VCaP (cell line): ENCODE results near the gene RNLS.

ENCODE experiments used
- H3K27ac ChIP-seq: fragments of 450-650 bp; 2 replicates; pipeline ENCODE4 v1.5.1; 2017
- TF ChIP-seq, protein P1 (sequence below): fragments of 450-650 bp; conservative IDR thresholded peaks from 2 replicates; pipeline ENCODE4 v1.5.1; 2017; ENCODE audit warnings: mild to moderate bottlenecking, moderate library complexity

Gene RNLS

GRCh38 chr10:88450201-88450600 lies 132.9 kb downstream of the RNLS start:
- TF ChIP-seq, protein P1, sequence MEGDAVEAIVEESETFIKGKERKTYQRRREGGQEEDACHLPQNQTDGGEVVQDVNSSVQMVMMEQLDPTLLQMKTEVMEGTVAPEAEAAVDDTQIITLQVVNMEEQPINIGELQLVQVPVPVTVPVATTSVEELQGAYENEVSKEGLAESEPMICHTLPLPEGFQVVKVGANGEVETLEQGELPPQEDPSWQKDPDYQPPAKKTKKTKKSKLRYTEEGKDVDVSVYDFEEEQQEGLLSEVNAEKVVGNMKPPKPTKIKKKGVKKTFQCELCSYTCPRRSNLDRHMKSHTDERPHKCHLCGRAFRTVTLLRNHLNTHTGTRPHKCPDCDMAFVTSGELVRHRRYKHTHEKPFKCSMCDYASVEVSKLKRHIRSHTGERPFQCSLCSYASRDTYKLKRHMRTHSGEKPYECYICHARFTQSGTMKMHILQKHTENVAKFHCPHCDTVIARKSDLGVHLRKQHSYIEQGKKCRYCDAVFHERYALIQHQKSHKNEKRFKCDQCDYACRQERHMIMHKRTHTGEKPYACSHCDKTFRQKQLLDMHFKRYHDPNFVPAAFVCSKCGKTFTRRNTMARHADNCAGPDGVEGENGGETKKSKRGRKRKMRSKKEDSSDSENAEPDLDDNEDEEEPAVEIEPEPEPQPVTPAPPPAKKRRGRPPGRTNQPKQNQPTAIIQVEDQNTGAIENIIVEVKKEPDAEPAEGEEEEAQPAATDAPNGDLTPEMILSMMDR: no peak
- no peak overlapping the region for H3K27ac ChIP-seq

DNA sequence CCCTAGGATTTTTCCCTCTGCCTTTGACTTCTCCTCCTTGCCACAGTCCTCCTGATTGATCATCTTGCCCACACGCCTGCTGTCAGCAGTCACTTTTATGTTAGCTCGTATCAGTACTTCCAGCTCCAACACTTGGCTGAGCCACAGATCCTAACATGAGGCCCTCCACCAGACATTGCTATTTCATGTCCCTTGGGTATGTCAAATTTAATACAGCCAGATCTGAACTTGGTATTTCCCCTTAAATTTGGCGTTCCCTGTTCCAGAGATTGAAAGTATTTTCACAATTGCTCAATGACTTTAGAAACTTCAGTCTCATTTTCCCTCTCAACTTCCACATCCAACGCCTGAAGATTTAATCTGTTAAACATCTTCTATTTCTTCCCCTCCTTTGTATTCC lies 140.4 kb downstream of the RNLS start:
- TF ChIP-seq, protein P1: no peak
- no peak overlapping the region for H3K27ac ChIP-seq

DNA sequence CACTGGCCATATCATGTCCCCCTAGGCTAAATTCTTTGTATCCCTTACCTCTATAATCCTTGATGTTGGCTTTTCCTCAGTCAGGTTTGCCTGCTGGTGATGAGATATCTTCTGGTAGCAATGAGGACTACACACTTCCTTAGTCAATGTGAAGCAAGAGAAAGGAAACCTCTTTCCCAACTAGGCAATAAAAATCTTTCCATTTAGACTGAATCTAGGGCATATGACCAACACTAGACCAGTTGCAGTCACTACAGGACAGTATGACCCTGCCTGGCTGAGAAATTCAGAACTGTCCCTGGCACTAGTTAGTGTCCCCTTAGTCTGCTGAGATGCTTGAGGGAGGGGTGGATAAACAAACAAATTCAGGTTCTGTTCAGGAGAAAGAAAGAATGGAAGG lies 142.6 kb downstream of the RNLS start:
- peak overlapping the region; percentile 57; the same call in 1 of the 2 replicates for H3K27ac ChIP-seq
- TF ChIP-seq, protein P1: no peak

- TF ChIP-seq, protein P1: no peak
Observed at GRCh38 chr10:88439932-88440331, 143.2 kb downstream of the RNLS start.

DNA sequence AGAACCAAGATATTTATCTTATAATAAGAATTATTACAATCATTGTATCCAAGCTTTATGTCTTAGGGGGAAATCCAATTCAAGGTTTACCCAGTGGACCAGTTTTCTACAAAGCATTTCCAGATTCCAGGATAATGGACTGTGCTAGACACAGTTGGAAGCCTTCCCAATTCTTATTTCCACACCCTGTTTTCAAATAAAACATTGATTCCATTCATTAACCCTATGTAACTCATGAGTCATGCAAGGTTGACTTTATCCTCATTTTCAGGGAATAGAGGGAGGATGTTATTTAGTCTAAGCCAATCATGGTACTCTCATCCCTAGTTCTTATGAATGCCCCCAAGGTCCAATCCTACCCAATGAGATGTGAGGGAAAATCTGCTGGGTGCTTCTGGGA lies 145.7 kb downstream of the RNLS start:
- TF ChIP-seq, protein P1: no peak
- no peak overlapping the region for H3K27ac ChIP-seq

More at GRCh38 chr10:88439932-88440331, 143.2 kb downstream of the RNLS start:
- peak overlapping the region; percentile 57 for H3K27ac ChIP-seq

DNA sequence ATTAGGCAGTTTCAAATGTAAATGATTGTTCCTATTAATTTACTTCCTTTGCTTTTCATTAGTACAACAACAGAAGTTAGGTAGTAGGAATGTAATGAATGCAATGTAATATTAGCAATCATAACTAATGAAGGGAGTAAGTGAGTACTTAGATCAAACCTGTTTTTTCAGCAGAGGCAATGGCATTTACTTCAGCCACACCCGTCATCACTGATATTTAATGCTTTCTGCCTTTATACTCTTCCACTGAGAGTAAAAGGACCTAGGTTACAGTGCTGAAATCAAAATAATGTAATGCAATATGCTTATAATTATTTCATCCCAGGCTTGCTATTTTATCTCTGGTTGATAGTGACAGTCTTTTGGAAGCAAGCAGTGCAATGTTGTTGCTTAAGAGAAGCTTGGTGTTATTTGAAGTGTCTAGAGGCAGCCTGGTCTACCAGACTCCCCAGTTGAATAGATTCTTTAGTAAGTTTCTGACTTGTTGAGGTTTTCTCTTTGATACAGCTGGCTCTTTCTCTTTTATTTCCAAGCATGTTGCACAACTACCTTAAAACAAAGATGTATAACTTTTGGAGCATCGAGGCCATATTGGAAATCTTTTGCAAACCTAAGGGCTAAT lies 149.4 kb downstream of the RNLS start:
- TF ChIP-seq, protein P1: no peak
- H3K27ac ChIP-seq: no peak overlapping the region

GRCh38 chr10:88431103-88431502 lies 152.0 kb downstream of the RNLS start:
- TF ChIP-seq, protein P1: no peak
- H3K27ac ChIP-seq: no peak overlapping the region
